Esophagus squamous epithelium (tissue), 5 donors: ENCODE results near the gene TARM1. TPM values are rescaled to one million over a fixed set of nuclear protein-coding genes. Genes with fewer than 3 reads are reported as not detected.
A peak's percentile ranks its signal among the peaks of the same experiment; 100 is the strongest.

Source experiments
- DNase-seq: peaks from one replicate; lab custom pipeline; 2025; lab: John Stamatoyannopoulos, UW
- H3K27ac ChIP-seq, 4 donors: fragments of 200-600 bp; sonication (generic); one replicate each; pipeline ENCODE4 v1.5.1; 2016 to 2019; ENCODE audit warnings: mild to moderate bottlenecking in 1 of 4
- H3K27me3 ChIP-seq, 4 donors: fragments of 200-600 bp; sonication (generic); 1 replicate in 3 of 4; 2 replicates in 1 of 4; pipeline versions ENCODE4 v1.5.1 to v1.6.0; 2017 to 2021; ENCODE audit warnings: antibody characterized with exemption in 1 of 4
- H3K36me3 ChIP-seq, 3 donors: fragments of 200-600 bp; sonication (generic); one replicate each; pipeline ENCODE4 v1.5.1; 2016 to 2019
- H3K4me1 ChIP-seq, 3 donors: fragments of 200-600 bp; sonication (generic); one replicate each; pipeline ENCODE4 v1.5.1; 2017 to 2019
- H3K4me3 ChIP-seq, 4 donors: fragments of 200-600 bp; sonication (generic); 1 replicate in 3 of 4; 2 replicates in 1 of 4; pipeline ENCODE4 v1.5.1; 2016 to 2019; ENCODE audit warnings: mild to moderate bottlenecking in 2 of 4, moderate library complexity in 1 of 4
- H3K9me3 ChIP-seq, 3 donors: fragments of 200-600 bp; sonication (generic); one replicate each; pipeline ENCODE4 v1.5.1; 2016 to 2019
- POLR2A ChIP-seq, 4 donors: fragments of 450-650 bp; IDR thresholded peaks; one replicate each; pipeline ENCODE4 v1.6.1; 2017; ENCODE audit warnings: antibody characterized with exemption in 4 of 4, mild to moderate bottlenecking in 4 of 4, moderate library complexity in 3 of 4
- WGBS, 2 donors: methylation state at CpG; one replicate each; pipeline ENCODE4 v1.1.5; 2018; 5-methylcytosine and 5-hydroxymethylcytosine counted together
- intact Hi-C: fragments of 100-400 bp; cut with DNase I; formaldehyde crosslinking; loops from one replicate; pipeline ENCODE4 v1.15.0; 2022
- total RNA-seq, 4 donors: library from RNA; depleted of rRNA; stranded (reverse); fragments of >200 nt; gene quantifications; one replicate each; pipeline ENCODE4 v1.1.0, GENCODE V29; 2016
- TF ChIP-seq, protein P1 (sequence below), 6 experiments: fragments of 450-650 bp in 4 of 6; fragments of 200-600 bp in 2 of 6; sonication (generic) in 2 of 6; IDR thresholded peaks; one replicate each; pipeline ENCODE4 v1.5.1; 2016 to 2019; ENCODE audit warnings: antibody characterized with exemption in 6 of 6, mild to moderate bottlenecking in 4 of 6, moderate library complexity in 4 of 6
- donor health status: DM: yes; HTN: yes; CAD: no.

Gene TARM1
- total RNA-seq, 4 donors from 2014 or later = not detected

DNA sequence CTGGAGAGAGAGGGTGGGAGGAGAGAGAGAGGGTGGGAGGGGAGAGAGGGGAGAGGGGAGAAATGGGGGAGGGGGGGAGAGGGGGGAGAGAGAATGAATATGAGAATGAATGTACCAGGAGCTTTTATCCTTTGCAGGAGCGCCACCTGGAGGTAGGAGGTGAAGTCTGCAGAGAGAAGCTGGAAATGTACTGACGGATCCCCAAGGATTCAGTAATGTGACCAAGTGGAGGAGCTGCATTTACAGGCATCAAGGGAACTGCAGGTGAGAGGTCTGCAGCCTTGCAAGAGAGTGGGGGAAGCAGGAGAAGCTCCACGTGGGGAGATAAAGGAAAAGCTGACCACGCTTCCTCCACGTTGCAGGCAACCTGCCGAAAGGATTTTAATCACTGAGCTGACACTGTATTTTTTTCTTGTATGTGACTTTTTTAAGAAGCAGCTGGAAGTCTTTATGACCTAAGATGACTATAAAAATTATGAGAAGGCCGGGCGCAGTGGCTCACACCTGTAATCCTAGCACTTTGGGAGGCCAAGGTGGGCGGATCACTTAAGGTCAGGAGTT lies 51.2 kb downstream of the TARM1 start:
- 35 to 40% methylated on average over 9 of the region's 9 CpGs for WGBS, 2 donors
- intact Hi-C loops = loop anchor here (5.0 to 10.0 kb wide), 2 partner anchors 128 to 185 kb away; no protein-coding TSS in a partner anchor
- Histone ChIP-seq H3K27ac (no peak overlapping the region), H3K36me3 (no peaks in the 10 kb centered on the region), H3K4me1 (no peaks in the 10 kb centered on the region), H3K9me3 (no peaks in the 10 kb centered on the region), H3K4me3 (no peak overlapping the region), H3K27me3 (peaks cover 0 to 53% (median 0%) of the 10 kb centered on the region in 4 donors)
- TF ChIP-seq POLR2A (IDR thresholded peaks at IDR 0.05) = no peak
- TF ChIP-seq, protein P1, sequence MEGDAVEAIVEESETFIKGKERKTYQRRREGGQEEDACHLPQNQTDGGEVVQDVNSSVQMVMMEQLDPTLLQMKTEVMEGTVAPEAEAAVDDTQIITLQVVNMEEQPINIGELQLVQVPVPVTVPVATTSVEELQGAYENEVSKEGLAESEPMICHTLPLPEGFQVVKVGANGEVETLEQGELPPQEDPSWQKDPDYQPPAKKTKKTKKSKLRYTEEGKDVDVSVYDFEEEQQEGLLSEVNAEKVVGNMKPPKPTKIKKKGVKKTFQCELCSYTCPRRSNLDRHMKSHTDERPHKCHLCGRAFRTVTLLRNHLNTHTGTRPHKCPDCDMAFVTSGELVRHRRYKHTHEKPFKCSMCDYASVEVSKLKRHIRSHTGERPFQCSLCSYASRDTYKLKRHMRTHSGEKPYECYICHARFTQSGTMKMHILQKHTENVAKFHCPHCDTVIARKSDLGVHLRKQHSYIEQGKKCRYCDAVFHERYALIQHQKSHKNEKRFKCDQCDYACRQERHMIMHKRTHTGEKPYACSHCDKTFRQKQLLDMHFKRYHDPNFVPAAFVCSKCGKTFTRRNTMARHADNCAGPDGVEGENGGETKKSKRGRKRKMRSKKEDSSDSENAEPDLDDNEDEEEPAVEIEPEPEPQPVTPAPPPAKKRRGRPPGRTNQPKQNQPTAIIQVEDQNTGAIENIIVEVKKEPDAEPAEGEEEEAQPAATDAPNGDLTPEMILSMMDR (IDR thresholded peaks at IDR 0.05) = peak in 4 of 6 experiments; percentile 20 to 52 (median 44)
- DNase-seq = no peak

DNA sequence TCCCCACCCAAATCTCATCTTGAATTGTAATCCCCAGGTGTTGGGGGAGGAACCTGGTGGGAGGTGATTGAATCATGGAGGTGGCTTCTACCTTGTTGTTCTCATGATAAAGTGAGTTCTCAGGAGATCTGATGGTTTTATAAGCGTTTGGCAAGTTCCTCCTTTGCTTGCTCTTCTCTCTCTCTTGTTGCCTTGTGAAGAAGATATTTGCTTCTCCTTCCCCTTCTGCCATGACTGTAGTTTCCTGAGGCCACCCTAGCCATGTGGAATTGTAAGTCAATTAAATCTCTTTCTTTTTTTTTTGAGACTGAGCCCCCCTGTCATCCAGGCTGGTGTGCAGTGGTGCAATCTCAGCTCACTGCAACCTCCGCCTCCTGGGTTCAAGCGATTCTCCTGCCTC lies 51.9 kb downstream of the TARM1 start:
- no peak for DNase-seq
- Histone ChIP-seq H3K27ac (no peak overlapping the region), H3K4me1 (peaks cover 0 to under 1% (median 0%) of the 10 kb centered on the region in 3 donors), H3K9me3 (no peaks in the 10 kb centered on the region), H3K36me3 (no peaks in the 10 kb centered on the region), H3K4me3 (no peak overlapping the region), H3K27me3 (peaks cover 0 to 60% (median 0%) of the 10 kb centered on the region in 4 donors)
- 69 to 71% methylated on average over 3 of the region's 3 CpGs for WGBS, 2 donors
- TF ChIP-seq, protein P1 (IDR thresholded peaks at IDR 0.05) = no peak
- TF ChIP-seq POLR2A (IDR thresholded peaks at IDR 0.05) = no peak
- intact Hi-C loops = loop anchor here (5.0 to 10.0 kb wide), 2 partner anchors 127 to 184 kb away; no protein-coding TSS in a partner anchor

DNA sequence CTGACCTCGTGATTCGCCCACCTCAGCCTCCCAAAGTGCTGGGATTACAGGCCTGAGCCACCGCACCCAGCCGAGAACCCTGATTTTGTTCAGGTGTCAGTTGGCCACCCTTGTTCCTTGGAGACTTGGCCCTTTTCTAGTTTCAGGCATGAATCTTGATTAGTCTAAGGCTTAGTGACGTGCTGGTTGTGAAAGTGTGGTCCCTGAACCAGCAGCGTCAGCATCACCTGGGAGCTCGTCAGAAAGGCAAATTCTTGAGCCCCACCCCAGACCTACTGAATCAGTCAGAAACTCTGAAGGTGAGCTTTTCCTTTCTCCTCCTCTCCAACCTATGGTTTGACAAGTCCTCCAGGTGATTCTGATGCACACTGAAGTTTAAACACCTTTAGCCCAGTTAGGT lies 54.5 kb downstream of the TARM1 start:
- DNase-seq = no peak
- intact Hi-C loops = loop anchor here (5.0 to 10.0 kb wide), 2 partner anchors 124 to 182 kb away; no protein-coding TSS in a partner anchor

DNA sequence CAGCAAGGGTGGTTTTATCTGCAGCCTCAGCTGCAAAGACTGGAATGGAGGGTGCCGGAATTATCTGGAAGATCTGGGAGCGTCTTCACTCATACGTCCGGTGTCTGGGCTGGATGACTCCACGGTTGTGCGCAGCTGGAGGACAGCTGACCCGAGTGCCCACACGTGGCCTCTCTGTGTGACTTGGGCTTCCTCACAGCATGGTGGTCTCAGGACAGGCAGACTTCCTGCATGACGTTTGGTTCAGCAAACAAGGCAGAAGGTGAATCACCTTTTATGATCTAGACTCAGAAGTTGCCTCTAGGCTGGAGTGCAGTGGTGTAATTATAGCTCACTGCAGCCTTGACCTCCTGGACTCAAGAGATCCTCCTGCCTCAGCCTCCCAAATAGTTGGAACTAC lies 56.5 kb downstream of the TARM1 start:
- no peak overlapping the region for H3K4me3 ChIP-seq
- no peaks in the 10 kb centered on the region for H3K9me3 ChIP-seq
- H3K4me1 ChIP-seq = peaks cover 0 to 9% (median 0%) of the 10 kb centered on the region in 3 donors
- intact Hi-C loops = loop anchor here (5.0 to 10.0 kb wide), 2 partner anchors 122 to 180 kb away; no protein-coding TSS in a partner anchor
- no peaks in the 10 kb centered on the region for H3K36me3 ChIP-seq
- TF ChIP-seq, protein P1 (IDR thresholded peaks at IDR 0.05) = no peak
- no peak for TF ChIP-seq POLR2A (IDR thresholded peaks at IDR 0.05)
- WGBS, 2 donors = 75 to 83% methylated on average over 9 of the region's 9 CpGs
- no peak overlapping the region for H3K27ac ChIP-seq
- peaks cover 0 to 55% (median 0%) of the 10 kb centered on the region in 4 donors for H3K27me3 ChIP-seq
- no peak for DNase-seq

More for the DNA sequence above, 54.5 kb downstream of the TARM1 start:
- H3K9me3 ChIP-seq = no peaks in the 10 kb centered on the region
- TF ChIP-seq, protein P1 (IDR thresholded peaks at IDR 0.05) = no peak
- TF ChIP-seq POLR2A (IDR thresholded peaks at IDR 0.05) = no peak
- no peak overlapping the region for H3K27ac ChIP-seq
- 55 to 59% methylated on average over 7 of the region's 7 CpGs for WGBS, 2 donors
- no peak overlapping the region for H3K4me3 ChIP-seq
- peaks cover 0 to 9% (median 0%) of the 10 kb centered on the region in 3 donors for H3K4me1 ChIP-seq
- H3K36me3 ChIP-seq = no peaks in the 10 kb centered on the region
- peaks cover 0 to 72% (median 0%) of the 10 kb centered on the region in 4 donors for H3K27me3 ChIP-seq

DNA sequence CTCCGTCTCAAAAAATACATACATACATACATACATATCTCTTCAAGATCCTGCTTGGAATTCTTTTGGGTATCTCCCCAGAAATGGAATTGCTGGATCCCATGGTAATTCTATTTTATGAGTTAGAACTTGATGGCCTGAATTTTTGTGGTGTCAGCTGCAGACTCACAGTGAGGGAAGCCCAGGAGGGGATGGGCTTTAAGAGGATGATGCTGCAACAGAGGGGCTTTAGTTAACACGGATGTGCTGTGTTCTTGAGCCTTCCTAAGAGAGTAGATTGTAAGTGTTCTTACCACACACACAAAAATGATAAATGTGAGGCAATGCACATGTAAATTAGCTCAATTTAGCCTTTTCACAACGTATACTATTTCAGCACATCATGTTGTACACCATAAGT lies 58.0 kb downstream of the TARM1 start:
- peaks cover 0 to 9% (median 0%) of the 10 kb centered on the region in 3 donors for H3K4me1 ChIP-seq
- intact Hi-C loops = loop anchor here (10.0 kb wide), 1 partner anchor 178 kb away; no protein-coding TSS in a partner anchor
- 40 to 49% methylated on average over 3 of the region's 3 CpGs for WGBS, 2 donors
- H3K9me3 ChIP-seq = no peaks in the 10 kb centered on the region
- no peak overlapping the region for H3K27ac ChIP-seq
- DNase-seq = no peak
- H3K4me3 ChIP-seq = no peak overlapping the region
- peaks cover 0 to 48% (median 0%) of the 10 kb centered on the region in 4 donors for H3K27me3 ChIP-seq
- no peaks in the 10 kb centered on the region for H3K36me3 ChIP-seq
- no peak for TF ChIP-seq POLR2A (IDR thresholded peaks at IDR 0.05)
